ENCODE results near the gene RBBP8.

DNA sequence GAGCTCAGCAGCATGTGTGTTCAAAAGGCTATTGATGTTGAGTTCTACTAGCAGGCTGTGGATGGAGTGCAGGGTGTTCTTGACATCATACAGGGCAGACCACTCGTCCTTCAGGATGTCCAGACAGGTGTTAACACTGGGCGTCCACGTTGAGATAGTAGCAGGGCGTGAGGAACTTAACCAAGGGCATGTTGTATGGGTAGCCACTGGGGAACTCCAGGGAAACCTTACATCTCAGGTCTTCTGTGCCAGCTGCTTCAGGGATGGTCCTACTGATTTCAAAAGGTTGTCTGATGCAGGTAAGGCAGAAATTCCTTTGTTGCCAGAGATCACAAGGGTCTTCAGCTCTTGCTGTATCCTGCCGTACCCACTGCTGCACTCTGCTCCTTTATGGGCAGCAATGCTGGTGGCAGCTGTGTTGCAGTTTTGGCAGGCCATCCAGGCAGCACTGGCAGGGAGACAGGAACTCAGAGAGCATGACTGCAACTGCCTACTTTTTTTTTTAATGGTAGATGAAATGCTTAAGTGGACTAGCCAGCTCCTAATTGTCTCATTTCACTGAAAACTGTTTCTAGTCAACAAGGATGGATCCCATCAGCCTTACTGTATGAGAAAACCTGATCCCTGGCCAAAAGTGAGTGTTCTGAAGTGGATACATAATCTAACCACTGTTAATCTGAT lies 32.4 kb upstream of the RBBP8 start:
- TF ChIP-seq, protein P1, sequence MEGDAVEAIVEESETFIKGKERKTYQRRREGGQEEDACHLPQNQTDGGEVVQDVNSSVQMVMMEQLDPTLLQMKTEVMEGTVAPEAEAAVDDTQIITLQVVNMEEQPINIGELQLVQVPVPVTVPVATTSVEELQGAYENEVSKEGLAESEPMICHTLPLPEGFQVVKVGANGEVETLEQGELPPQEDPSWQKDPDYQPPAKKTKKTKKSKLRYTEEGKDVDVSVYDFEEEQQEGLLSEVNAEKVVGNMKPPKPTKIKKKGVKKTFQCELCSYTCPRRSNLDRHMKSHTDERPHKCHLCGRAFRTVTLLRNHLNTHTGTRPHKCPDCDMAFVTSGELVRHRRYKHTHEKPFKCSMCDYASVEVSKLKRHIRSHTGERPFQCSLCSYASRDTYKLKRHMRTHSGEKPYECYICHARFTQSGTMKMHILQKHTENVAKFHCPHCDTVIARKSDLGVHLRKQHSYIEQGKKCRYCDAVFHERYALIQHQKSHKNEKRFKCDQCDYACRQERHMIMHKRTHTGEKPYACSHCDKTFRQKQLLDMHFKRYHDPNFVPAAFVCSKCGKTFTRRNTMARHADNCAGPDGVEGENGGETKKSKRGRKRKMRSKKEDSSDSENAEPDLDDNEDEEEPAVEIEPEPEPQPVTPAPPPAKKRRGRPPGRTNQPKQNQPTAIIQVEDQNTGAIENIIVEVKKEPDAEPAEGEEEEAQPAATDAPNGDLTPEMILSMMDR (IDR thresholded peaks at IDR 0.05), result no peak
- TF ChIP-seq POLR2A (IDR thresholded peaks at IDR 0.05), result no peak

Measured in adrenal gland (tissue), 5 donors.